ENCODE results near the gene KRTAP21-2.

DNA sequence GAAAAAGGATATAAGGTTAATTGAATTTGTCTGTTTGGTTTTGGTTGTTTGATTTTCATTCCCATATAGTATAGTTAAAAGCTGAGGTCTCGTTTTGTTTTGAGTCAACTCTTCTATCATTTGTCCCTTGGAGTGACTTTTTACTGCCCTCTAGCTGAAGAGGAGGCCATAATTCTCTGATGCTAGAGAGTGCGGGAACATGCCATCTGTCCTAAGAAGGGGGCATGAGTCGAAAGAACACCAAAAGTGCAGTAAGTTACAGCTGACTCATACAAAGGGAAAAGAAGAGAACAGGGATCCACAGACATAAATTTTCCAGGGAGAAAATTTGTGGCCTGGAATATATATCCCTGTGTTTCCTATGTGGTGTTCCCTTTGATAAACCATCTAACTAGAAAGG is 32.6 kb downstream of the KRTAP21-2 start:
- TF ChIP-seq POLR2AphosphoS5 (IDR thresholded peaks at IDR 0.05; ENCODE audit: low read depth, low read length) (no peak), POLR2A (IDR thresholded peaks at IDR 0.05; ENCODE audit: low read depth, low read length) (no peak), TAF1 (IDR thresholded peaks at IDR 0.05; ENCODE audit: borderline replicate concordance, low read depth, low read length) (no peak)
